ENCODE measurements around the gene ADCY7.

The ADCY7 gene

GRCh38 chr16:50326835-50327465, 60.6 kb downstream of the ADCY7 start:
- Histone ChIP-seq H2BK12ac (ENCODE audit: low read length) (peak overlapping the region; percentile 26), H3K79me2 (ENCODE audit: control insufficient read depth, insufficient read depth, low read length, poor library complexity) (no peaks in the 10 kb centered on the region), H3K36me3 (ENCODE audit: control insufficient read depth in 1 of 2, insufficient read depth in 2 of 2, low read length in 2 of 2) (peaks cover 18 to 24% of the 10 kb centered on the region in 2 experiments), H2BK120ac (ENCODE audit: insufficient read depth, low read length, poor library complexity) (no peak overlapping the region), H3K4me2 (ENCODE audit: low read length) (no peak overlapping the region), H3K4ac (ENCODE audit: low read depth, low read length) (no peak overlapping the region), H3K23ac (ENCODE audit: low read length) (no peak overlapping the region), H3K9ac (ENCODE audit: low read length) (no peak overlapping the region), H3K79me1 (ENCODE audit: low read length) (no peaks in the 10 kb centered on the region), H3K27me3 (ENCODE audit: insufficient read depth, low read length) (no peaks in the 10 kb centered on the region), H3K4me1 (ENCODE audit: control insufficient read depth in 1 of 2, insufficient read depth in 2 of 2, low read length in 2 of 2) (no peaks in the 10 kb centered on the region), H3K4me3 (ENCODE audit: low read depth, low read length) (no peak overlapping the region), H2AK5ac (ENCODE audit: low read length) (no peak overlapping the region), H3K18ac (ENCODE audit: low read length) (no peak overlapping the region), H3K14ac (ENCODE audit: low read length) (no peak overlapping the region), H3K9me3 (ENCODE audit: insufficient read depth, low read depth, low read length) (no peaks in the 10 kb centered on the region), H3K27ac (ENCODE audit: low read depth, low read length) (no peak overlapping the region), H2AFZ (ENCODE audit: insufficient read depth, low read length, poor library complexity) (no peak overlapping the region), H4K12ac (ENCODE audit: low read depth, low read length) (no peak overlapping the region), H2BK5ac (ENCODE audit: low read depth, low read length, poor library complexity) (no peak overlapping the region), H4K91ac (ENCODE audit: low read depth, low read length) (peak overlapping the region; percentile 27), H4K8ac (ENCODE audit: low read depth, low read length) (no peak overlapping the region)
- no CpG with 5 or more reads among the region's 7 CpGs for WGBS (ENCODE audit: extremely low coverage, insufficient coverage, insufficient read length)
- peak; percentile 92 to 97 for DNase-seq

GRCh38 chr16:50329446-50330189, 63.3 kb downstream of the ADCY7 start:
- H3K27ac ChIP-seq (ENCODE audit: low read depth, low read length) = no peak overlapping the region
- H4K8ac ChIP-seq (ENCODE audit: low read depth, low read length) = no peak overlapping the region
- H3K4me3 ChIP-seq (ENCODE audit: low read depth, low read length) = no peak overlapping the region
- H2AK5ac ChIP-seq (ENCODE audit: low read length) = no peak overlapping the region
- peak overlapping the region; percentile 34 for H2BK120ac ChIP-seq (ENCODE audit: insufficient read depth, low read length, poor library complexity)
- no peaks in the 10 kb centered on the region for H3K4me1 ChIP-seq (ENCODE audit: control insufficient read depth in 1 of 2, insufficient read depth in 2 of 2, low read length in 2 of 2)
- WGBS (ENCODE audit: extremely low coverage, insufficient coverage, insufficient read length) = no CpG with 5 or more reads among the region's 11 CpGs
- DNase-seq = no peak
- H3K14ac ChIP-seq (ENCODE audit: low read length) = no peak overlapping the region
- H3K9ac ChIP-seq (ENCODE audit: low read length) = no peak overlapping the region
- no peak overlapping the region for H2AFZ ChIP-seq (ENCODE audit: insufficient read depth, low read length, poor library complexity)
- H3K4me2 ChIP-seq (ENCODE audit: low read length) = no peak overlapping the region
- no peak overlapping the region for H3K23ac ChIP-seq (ENCODE audit: low read length)
- H3K9me3 ChIP-seq (ENCODE audit: insufficient read depth, low read depth, low read length) = no peaks in the 10 kb centered on the region
- no peaks in the 10 kb centered on the region for H3K27me3 ChIP-seq (ENCODE audit: insufficient read depth, low read length)
- no peak overlapping the region for H4K91ac ChIP-seq (ENCODE audit: low read depth, low read length)
- H3K4ac ChIP-seq (ENCODE audit: low read depth, low read length) = no peak overlapping the region
- no peak overlapping the region for H3K18ac ChIP-seq (ENCODE audit: low read length)
- no peak overlapping the region for H2BK5ac ChIP-seq (ENCODE audit: low read depth, low read length, poor library complexity)
- H3K79me1 ChIP-seq (ENCODE audit: low read length) = peaks cover 3% of the 10 kb centered on the region
- H4K12ac ChIP-seq (ENCODE audit: low read depth, low read length) = no peak overlapping the region
- H3K79me2 ChIP-seq (ENCODE audit: control insufficient read depth, insufficient read depth, low read length, poor library complexity) = no peaks in the 10 kb centered on the region
- H2BK12ac ChIP-seq (ENCODE audit: low read length) = peak overlapping the region; percentile 19
- H3K36me3 ChIP-seq (ENCODE audit: control insufficient read depth in 1 of 2, insufficient read depth in 2 of 2, low read length in 2 of 2) = peaks cover 16 to 25% of the 10 kb centered on the region in 2 experiments

DNA sequence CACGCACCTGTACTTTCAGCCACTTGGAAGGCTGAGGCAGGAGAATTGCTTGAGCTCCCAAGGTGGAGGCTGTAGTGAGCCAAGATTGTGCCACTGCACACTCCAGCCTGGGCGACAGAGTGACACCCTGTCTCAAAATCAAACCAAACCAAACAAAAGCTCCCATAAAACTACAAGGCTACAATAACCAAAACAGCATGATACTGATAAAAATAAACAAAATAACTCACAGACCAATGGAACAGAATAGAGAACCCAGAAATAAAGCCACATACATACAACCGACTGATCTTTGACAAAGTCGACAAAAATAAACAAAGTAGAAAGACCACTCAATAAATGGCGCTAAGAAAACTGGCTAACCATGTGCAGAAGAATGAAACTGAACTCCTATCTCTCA, 65.2 kb downstream of the ADCY7 start:
- Histone ChIP-seq H3K18ac (ENCODE audit: low read length) (peak overlapping the region; percentile 59), H3K9me3 (ENCODE audit: insufficient read depth, low read depth, low read length) (no peaks in the 10 kb centered on the region), H3K23ac (ENCODE audit: low read length) (no peak overlapping the region), H3K9ac (ENCODE audit: low read length) (no peak overlapping the region), H3K36me3 (ENCODE audit: control insufficient read depth in 1 of 2, insufficient read depth in 2 of 2, low read length in 2 of 2) (peaks cover 16 to 25% of the 10 kb centered on the region in 2 experiments), H2AFZ (ENCODE audit: insufficient read depth, low read length, poor library complexity) (no peak overlapping the region), H2AK5ac (ENCODE audit: low read length) (no peak overlapping the region), H3K79me1 (ENCODE audit: low read length) (peaks cover 3% of the 10 kb centered on the region), H4K8ac (ENCODE audit: low read depth, low read length) (no peak overlapping the region), H3K4ac (ENCODE audit: low read depth, low read length) (no peak overlapping the region), H3K4me2 (ENCODE audit: low read length) (no peak overlapping the region), H2BK120ac (ENCODE audit: insufficient read depth, low read length, poor library complexity) (no peak overlapping the region), H2BK5ac (ENCODE audit: low read depth, low read length, poor library complexity) (no peak overlapping the region), H4K91ac (ENCODE audit: low read depth, low read length) (peak overlapping the region; percentile 47), H4K12ac (ENCODE audit: low read depth, low read length) (no peak overlapping the region), H3K27me3 (ENCODE audit: insufficient read depth, low read length) (no peaks in the 10 kb centered on the region), H3K4me3 (ENCODE audit: low read depth, low read length) (no peak overlapping the region), H3K14ac (ENCODE audit: low read length) (no peak overlapping the region), H3K4me1 (ENCODE audit: control insufficient read depth in 1 of 2, insufficient read depth in 2 of 2, low read length in 2 of 2) (no peaks in the 10 kb centered on the region), H2BK12ac (ENCODE audit: low read length) (no peak overlapping the region), H3K79me2 (ENCODE audit: control insufficient read depth, insufficient read depth, low read length, poor library complexity) (no peaks in the 10 kb centered on the region), H3K27ac (ENCODE audit: low read depth, low read length) (no peak overlapping the region)
- DNase-seq = no peak
- no CpG with 5 or more reads among the region's 5 CpGs for WGBS (ENCODE audit: extremely low coverage, insufficient coverage, insufficient read length)

DNA sequence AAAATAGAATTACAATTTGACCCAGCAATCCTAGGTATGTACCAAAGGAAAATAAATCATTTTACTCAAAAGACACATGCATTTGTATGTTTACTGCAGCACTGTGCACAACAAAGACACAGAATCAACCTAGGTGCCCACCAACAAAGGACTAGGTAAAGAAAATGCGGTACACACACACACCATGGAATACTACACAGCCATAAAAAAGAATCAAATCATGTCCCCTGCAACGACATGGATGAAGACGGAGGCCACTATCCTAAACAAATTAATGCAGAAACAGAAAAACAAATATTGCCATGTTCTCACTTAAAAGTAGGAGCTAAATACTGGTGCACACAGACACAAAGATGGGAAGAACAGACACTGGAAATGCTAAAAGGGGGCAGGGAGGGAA, 66.2 kb downstream of the ADCY7 start:
- Histone ChIP-seq H3K23ac (ENCODE audit: low read length) (no peak overlapping the region), H2BK12ac (ENCODE audit: low read length) (no peak overlapping the region), H2AFZ (ENCODE audit: insufficient read depth, low read length, poor library complexity) (no peak overlapping the region), H3K18ac (ENCODE audit: low read length) (no peak overlapping the region), H2AK5ac (ENCODE audit: low read length) (no peak overlapping the region), H4K12ac (ENCODE audit: low read depth, low read length) (no peak overlapping the region), H3K4me3 (ENCODE audit: low read depth, low read length) (no peak overlapping the region), H4K91ac (ENCODE audit: low read depth, low read length) (no peak overlapping the region), H3K9me3 (ENCODE audit: insufficient read depth, low read depth, low read length) (no peaks in the 10 kb centered on the region), H3K9ac (ENCODE audit: low read length) (no peak overlapping the region), H3K4ac (ENCODE audit: low read depth, low read length) (no peak overlapping the region), H3K79me1 (ENCODE audit: low read length) (peaks cover 3% of the 10 kb centered on the region), H2BK120ac (ENCODE audit: insufficient read depth, low read length, poor library complexity) (no peak overlapping the region), H3K79me2 (ENCODE audit: control insufficient read depth, insufficient read depth, low read length, poor library complexity) (no peaks in the 10 kb centered on the region), H3K36me3 (ENCODE audit: control insufficient read depth in 1 of 2, insufficient read depth in 2 of 2, low read length in 2 of 2) (peaks cover 14 to 21% of the 10 kb centered on the region in 2 experiments), H4K8ac (ENCODE audit: low read depth, low read length) (no peak overlapping the region), H3K27ac (ENCODE audit: low read depth, low read length) (no peak overlapping the region), H3K4me1 (ENCODE audit: control insufficient read depth in 1 of 2, insufficient read depth in 2 of 2, low read length in 2 of 2) (no peaks in the 10 kb centered on the region), H3K27me3 (ENCODE audit: insufficient read depth, low read length) (no peaks in the 10 kb centered on the region), H2BK5ac (ENCODE audit: low read depth, low read length, poor library complexity) (no peak overlapping the region), H3K14ac (ENCODE audit: low read length) (no peak overlapping the region), H3K4me2 (ENCODE audit: low read length) (no peak overlapping the region)
- WGBS (ENCODE audit: extremely low coverage, insufficient coverage, insufficient read length) = no CpG with 5 or more reads among the region's 3 CpGs
- DNase-seq = no peak

Data from trophoblast cell (in vitro differentiated cells and primary cell).